Endothelial cell of umbilical vein (primary cell): ENCODE measurements around the gene CPPED1. TPM values are rescaled to one million over a fixed set of nuclear protein-coding genes. Genes with fewer than 3 reads are reported as not detected.
A peak's percentile ranks its signal among the peaks of the same experiment; 100 is the strongest.

Source experiments
- BruUV-seq: library from RNA; stranded (reverse); fragments of 400-500 nt; replicated peaks from 2 replicates; lab custom pipeline; 2021; lab: Mats Ljungman, UMichigan
- CTCF ChIA-PET: fragments of 300-600, 350-600 bp; sonication (Branson Sonifier 250); formaldehyde crosslinking; loops from one replicate; lab custom pipeline; 2021; ENCODE audit warnings: antibody characterized with exemption, inconsistent platforms; lab: Charles Lee
- POLR2A ChIA-PET: fragments of 300-600, 350-600 bp; sonication (Branson Sonifier 250); formaldehyde crosslinking; loops from one replicate; lab custom pipeline; 2021; ENCODE audit warnings: antibody characterized with exemption, inconsistent platforms; lab: Charles Lee
- DNase-seq: peaks from one replicate; pipeline ENCODE4 v3.0.0-alpha.2; 2011; ENCODE audit warnings: low read depth, low spot score
- FAIRE-seq: peaks from 2 replicates; lab custom pipeline; 2011; peaks lifted over from hg19 to GRCh38; lab: Jason Lieb, UNC
- H2AFZ ChIP-seq: 2 replicates; pipeline ENCODE4 v1.6.0; 2012; ENCODE audit warnings: low read depth, low read length, control low read depth, inconsistent platforms
- H3K27ac ChIP-seq: 2 replicates; pipeline ENCODE4 v1.5.1; 2011; ENCODE audit warnings: low read depth, mild to moderate bottlenecking, control low read depth, low read length, moderate library complexity; ENCODE audit not compliant: insufficient read depth
- H3K27me3 ChIP-seq, 2 experiments: 2 replicates each; pipeline versions ENCODE4 v1.6.0 to v1.6.1; 2011; ENCODE audit warnings: low read length in 2 of 2, mixed read lengths in 1 of 2; ENCODE audit not compliant: control insufficient read depth in 2 of 2, insufficient read depth in 2 of 2
- H3K36me3 ChIP-seq, 2 experiments: 2 replicates in 1 of 2; 3 replicates in 1 of 2; pipeline ENCODE4 v1.5.1; 2011; ENCODE audit warnings: low read length in 2 of 2, mild to moderate bottlenecking in 1 of 2, moderate library complexity in 1 of 2; ENCODE audit not compliant: control insufficient read depth in 2 of 2, insufficient read depth in 2 of 2; ENCODE audit errors: extremely low read depth in 1 of 2
- H3K4me1 ChIP-seq: 3 replicates; pipeline ENCODE4 v1.5.1; 2011; ENCODE audit warnings: mild to moderate bottlenecking, low read length; ENCODE audit not compliant: control insufficient read depth, insufficient read depth; ENCODE audit errors: extremely low read depth
- H3K4me2 ChIP-seq: 2 replicates; pipeline ENCODE4 v1.6.1; 2011; ENCODE audit warnings: low read length, control low read depth, mixed read lengths; ENCODE audit not compliant: insufficient read depth
- H3K4me3 ChIP-seq, 3 experiments: fragments of 200-600 bp in 1 of 3; sonication (generic), shearing (Covaris generic) in 1 of 3; replicated peaks in 1 of 3; 2 replicates each; pipeline ENCODE4 v1.5.1; 2011 to 2016; ENCODE audit warnings: control low read depth in 3 of 3, low read length in 3 of 3, mild to moderate bottlenecking in 2 of 3, inconsistent platforms in 1 of 3, low read depth in 1 of 3, moderate library complexity in 1 of 3; ENCODE audit not compliant: insufficient read depth in 1 of 3
- H3K79me2 ChIP-seq: 2 replicates; pipeline ENCODE4 v1.6.0; 2012; ENCODE audit warnings: low read length, inconsistent platforms; ENCODE audit not compliant: control insufficient read depth, insufficient read depth
- H3K9ac ChIP-seq: replicated peaks from 2 replicates; pipeline ENCODE3; 2011; ENCODE audit warnings: low read length, control low read depth; ENCODE audit not compliant: insufficient read depth; ENCODE audit errors: extremely low read depth
- H3K9me1 ChIP-seq: replicated peaks from 3 replicates; pipeline ENCODE4 v1.6.0; 2011; ENCODE audit warnings: mild to moderate bottlenecking, low read length; ENCODE audit not compliant: control insufficient read depth, insufficient read depth; ENCODE audit errors: extremely low read depth
- H3K9me3 ChIP-seq: replicated peaks from 2 replicates; pipeline ENCODE4 v1.5.1; 2012; ENCODE audit warnings: low read length, inconsistent platforms; ENCODE audit not compliant: control insufficient read depth, insufficient read depth
- H4K20me1 ChIP-seq: replicated peaks from 2 replicates; pipeline ENCODE3; 2011; ENCODE audit warnings: mild to moderate bottlenecking, low read length; ENCODE audit not compliant: control insufficient read depth, insufficient read depth; ENCODE audit errors: extremely low read depth
- EZH2 ChIP-seq: IDR thresholded peaks from 2 replicates; pipeline ENCODE4 v1.6.1; 2012; ENCODE audit warnings: borderline replicate concordance, low read depth, mild to moderate bottlenecking, moderate library complexity, low read length, inconsistent platforms; ENCODE audit not compliant: severe bottlenecking
- FOS ChIP-seq: IDR thresholded peaks from 2 replicates; pipeline ENCODE4 v1.6.1; 2011; ENCODE audit warnings: mild to moderate bottlenecking, low read length, moderate library complexity, borderline replicate concordance; ENCODE audit not compliant: insufficient read depth
- GATA2 ChIP-seq: IDR thresholded peaks from 2 replicates; pipeline ENCODE4 v1.7.0; 2011; ENCODE audit warnings: low read depth, mild to moderate bottlenecking, moderate library complexity, mixed read lengths, low read length; ENCODE audit not compliant: insufficient read length, insufficient read depth
- JUN ChIP-seq: IDR thresholded peaks from 2 replicates; pipeline ENCODE4 v1.6.1; 2011; ENCODE audit warnings: borderline replicate concordance, low read depth; ENCODE audit not compliant: insufficient read length, insufficient read depth
- MYC ChIP-seq: IDR thresholded peaks from one replicate; pipeline ENCODE4 v1.6.1; 2011; ENCODE audit warnings: mild to moderate bottlenecking, low read depth, low read length
- POLR2A ChIP-seq: IDR thresholded peaks from 2 replicates; pipeline ENCODE4 v1.6.1; 2012; ENCODE audit warnings: low read depth, mild to moderate bottlenecking, control low read depth, low read length
- POLR2AphosphoS5 ChIP-seq: IDR thresholded peaks from 2 replicates; pipeline ENCODE4 v1.6.1; 2012; ENCODE audit warnings: low read depth, mild to moderate bottlenecking, control low read depth, low read length, moderate library complexity; ENCODE audit not compliant: insufficient read depth
- dilution Hi-C: fragments of 300-500 bp; cut with MboI; formaldehyde crosslinking; loops from one replicate; pipeline ENCODE4 v1.15.0; 2019; ENCODE audit warnings: low sequenced_read_pairs; ENCODE audit not compliant: extremely low pct_ligation_motif_present
- intact Hi-C: fragments of 100-400 bp; cut with micrococcal nuclease; formaldehyde crosslinking; loops from one replicate; pipeline ENCODE4 v1.10.0; 2022
- polyA plus RNA-seq, 4 experiments: library from polyadenylated mRNA; depleted of rRNA in 3 of 4; stranded (reverse) in 3 of 4; unstranded in 1 of 4; fragments of >200 nt; gene quantifications; 2 replicates each; pipeline versions ENCODE4 v1.2.1 to v1.2.3, GENCODE V29; 2011 to 2012; ENCODE audit warnings: missing spikeins in 1 of 4
- total RNA-seq: library from RNA; stranded (reverse); gene quantifications from 2 replicates; pipeline ENCODE4 v1.2.3, GENCODE V29; 2021
- TF ChIP-seq, protein P1 (sequence below): IDR thresholded peaks from 2 replicates; pipeline ENCODE4 v1.6.1; 2011; ENCODE audit not compliant: insufficient read depth, insufficient read length
- TF ChIP-seq, protein P2 (sequence below), 2 donors: IDR thresholded peaks; 1 replicate in 1 of 2; 2 replicates in 1 of 2; pipeline ENCODE4 v1.5.1; 2011; ENCODE audit warnings: low read length in 2 of 2, mild to moderate bottlenecking in 2 of 2, moderate library complexity in 2 of 2, control low read depth in 1 of 2, inconsistent platforms in 1 of 2, low read depth in 1 of 2; ENCODE audit not compliant: insufficient read depth in 1 of 2; ENCODE audit errors: extremely low read depth in 1 of 2

Gene CPPED1
- total and polyA plus RNA-seq, 2 donors (not counting 3 experiments of a cell fraction or from before 2014, with no cell fraction given) = 27.9 to 59.3 TPM

DNA sequence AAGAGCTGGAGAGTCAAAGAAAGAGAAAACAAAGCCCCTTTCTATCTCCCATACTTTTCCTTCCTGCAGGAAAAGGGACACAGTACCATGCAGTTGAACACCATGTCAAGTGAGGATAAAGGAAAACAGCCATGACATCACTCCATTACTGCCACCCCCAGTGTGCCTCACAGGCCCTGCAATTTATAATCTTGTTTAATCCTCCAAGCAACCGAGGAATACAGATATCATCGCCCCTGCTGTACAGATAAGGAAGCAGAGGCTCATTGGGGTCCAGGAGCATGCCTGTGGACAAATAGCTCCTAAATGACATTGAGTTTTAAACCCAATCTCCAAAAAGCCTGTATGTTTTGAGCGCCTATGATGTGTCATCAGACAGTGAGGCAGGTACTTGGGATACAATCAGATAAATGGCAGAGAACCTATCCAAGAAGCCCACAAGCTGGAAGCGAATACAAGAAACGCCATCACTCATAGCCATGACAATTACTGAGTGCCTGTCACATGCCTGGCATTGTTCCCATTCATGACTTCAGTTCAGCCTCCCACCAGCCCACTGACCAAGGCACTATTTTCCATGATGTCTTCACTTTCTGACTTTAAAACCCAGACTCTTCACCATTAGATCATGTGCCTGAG, 45.5 kb downstream of the CPPED1 start:
- DNase-seq = peak; percentile 84
- TF ChIP-seq, protein P1, sequence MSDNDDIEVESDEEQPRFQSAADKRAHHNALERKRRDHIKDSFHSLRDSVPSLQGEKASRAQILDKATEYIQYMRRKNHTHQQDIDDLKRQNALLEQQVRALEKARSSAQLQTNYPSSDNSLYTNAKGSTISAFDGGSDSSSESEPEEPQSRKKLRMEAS = no peak
- TF ChIP-seq FOS = no peak
- TF ChIP-seq MYC = no peak
- TF ChIP-seq EZH2 = no peak
- TF ChIP-seq, protein P2, sequence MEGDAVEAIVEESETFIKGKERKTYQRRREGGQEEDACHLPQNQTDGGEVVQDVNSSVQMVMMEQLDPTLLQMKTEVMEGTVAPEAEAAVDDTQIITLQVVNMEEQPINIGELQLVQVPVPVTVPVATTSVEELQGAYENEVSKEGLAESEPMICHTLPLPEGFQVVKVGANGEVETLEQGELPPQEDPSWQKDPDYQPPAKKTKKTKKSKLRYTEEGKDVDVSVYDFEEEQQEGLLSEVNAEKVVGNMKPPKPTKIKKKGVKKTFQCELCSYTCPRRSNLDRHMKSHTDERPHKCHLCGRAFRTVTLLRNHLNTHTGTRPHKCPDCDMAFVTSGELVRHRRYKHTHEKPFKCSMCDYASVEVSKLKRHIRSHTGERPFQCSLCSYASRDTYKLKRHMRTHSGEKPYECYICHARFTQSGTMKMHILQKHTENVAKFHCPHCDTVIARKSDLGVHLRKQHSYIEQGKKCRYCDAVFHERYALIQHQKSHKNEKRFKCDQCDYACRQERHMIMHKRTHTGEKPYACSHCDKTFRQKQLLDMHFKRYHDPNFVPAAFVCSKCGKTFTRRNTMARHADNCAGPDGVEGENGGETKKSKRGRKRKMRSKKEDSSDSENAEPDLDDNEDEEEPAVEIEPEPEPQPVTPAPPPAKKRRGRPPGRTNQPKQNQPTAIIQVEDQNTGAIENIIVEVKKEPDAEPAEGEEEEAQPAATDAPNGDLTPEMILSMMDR (IDR thresholded peaks at IDR 0.05; ENCODE audit: extremely low read depth in 1 of 2, insufficient read depth in 1 of 2, low read depth in 1 of 2, low read length in 2 of 2) = no peak
- no peak for TF ChIP-seq POLR2A
- no peak for TF ChIP-seq POLR2AphosphoS5
- TF ChIP-seq GATA2 = no peak
- TF ChIP-seq JUN = no peak
- H3K9me1 ChIP-seq = no peaks in the 10 kb centered on the region
- intact Hi-C loops (no loop called here), dilution Hi-C loops (no loop called here)
- BruUV-seq = no TSS peak
- ChIA-PET CTCF (interaction anchor here (0.9 kb wide), 1 partner anchor 68 kb away, joined by 3 read pairs; no protein-coding TSS in a partner anchor), POLR2A (no interaction called here)
- H3K27ac ChIP-seq = peak overlapping the region; percentile 32
- FAIRE-seq = peak; percentile 83
- peaks cover 13% of the 10 kb centered on the region for H3K4me1 ChIP-seq
- no peaks in the 10 kb centered on the region for H4K20me1 ChIP-seq
- H2AFZ ChIP-seq = no peak overlapping the region
- peaks cover 2% of the 10 kb centered on the region in 2 experiments for H3K36me3 ChIP-seq
- no peaks in the 10 kb centered on the region for H3K9me3 ChIP-seq
- no peaks in the 10 kb centered on the region for H3K27me3 ChIP-seq
- H3K4me3 ChIP-seq = no peak overlapping the region
- H3K4me2 ChIP-seq = peak overlapping the region; percentile 28
- H3K9ac ChIP-seq = no peak overlapping the region
- H3K79me2 ChIP-seq = no peaks in the 10 kb centered on the region
